HG03558 (cell line): ENCODE measurements around the gene P2RX1.

ENCODE experiments used
- ATAC-seq: cut with Tn5 transposase; IDR thresholded peaks from one replicate; pipeline ENCODE4 v1.9.1; 2021; ENCODE audit warnings: moderate number of reproducible peaks; ENCODE audit not compliant: unreplicated experiment; ENCODE audit errors: extremely low read depth

Gene P2RX1

DNA sequence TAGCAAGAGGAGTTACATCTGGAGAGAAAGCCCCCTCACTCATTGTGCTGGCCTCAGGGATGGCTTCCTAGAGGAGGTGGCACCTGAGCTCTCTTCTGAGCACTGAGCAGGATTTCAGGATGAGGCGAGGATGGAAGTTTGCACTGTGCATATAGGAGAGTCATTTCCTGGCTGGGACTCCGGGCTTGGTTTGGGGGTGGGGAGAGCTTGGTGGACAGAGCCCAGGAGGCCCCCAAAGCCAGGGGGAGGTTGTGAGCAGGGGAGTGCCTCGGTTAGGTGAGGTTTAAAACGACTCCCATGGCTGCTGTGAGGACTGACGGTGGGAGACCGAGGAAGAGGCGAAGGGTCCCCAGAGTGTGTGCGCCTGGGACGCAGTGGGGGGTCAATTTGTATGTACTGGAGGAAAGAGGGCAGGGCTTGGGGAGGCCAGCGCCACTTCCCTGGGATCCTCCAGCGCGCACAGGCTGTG is 24.6 kb downstream of the P2RX1 start:
- ATAC-seq, result no peak

- no peak for ATAC-seq
These were observed 25.4 kb downstream of the P2RX1 start for GRCh38 chr17:3890878-3891219.

DNA sequence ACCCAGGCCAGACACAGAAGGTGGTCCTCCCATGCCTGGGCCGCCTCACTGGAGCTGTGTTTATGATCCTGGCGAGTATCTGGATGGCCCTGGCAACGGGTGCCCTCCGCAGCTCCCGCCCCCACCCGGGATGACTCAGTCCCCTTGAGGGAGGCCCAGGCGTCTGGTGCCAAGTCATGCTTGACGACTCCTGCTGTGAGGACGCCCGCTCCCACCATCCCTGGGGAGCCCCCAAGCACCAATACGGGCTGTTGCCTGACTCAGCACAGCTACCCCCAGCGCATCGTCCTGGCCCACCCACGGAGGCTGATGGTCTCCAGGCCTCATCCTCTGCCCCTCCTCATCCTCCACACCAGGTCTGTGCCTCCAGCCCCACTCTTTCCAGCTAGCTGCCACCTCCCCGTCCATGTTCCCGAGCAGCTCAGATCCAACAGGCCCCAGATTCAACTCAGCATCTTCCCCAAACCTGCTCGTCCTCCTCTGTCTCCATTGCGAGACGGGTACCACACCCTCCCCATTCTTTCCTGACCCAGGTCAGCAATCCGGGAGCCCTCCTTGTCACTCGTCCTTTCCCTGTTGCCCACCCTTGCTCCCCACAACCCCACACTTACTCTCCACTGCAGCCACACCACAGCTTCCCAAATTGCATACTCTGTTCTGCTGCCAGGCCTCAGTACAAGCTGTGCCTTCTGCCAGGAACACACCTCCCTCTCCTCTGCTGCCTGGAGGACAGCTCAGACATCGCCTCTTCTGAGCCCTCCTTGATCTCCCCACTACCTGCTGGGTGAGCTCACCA is 26.0 kb downstream of the P2RX1 start:
- no peak for ATAC-seq

DNA sequence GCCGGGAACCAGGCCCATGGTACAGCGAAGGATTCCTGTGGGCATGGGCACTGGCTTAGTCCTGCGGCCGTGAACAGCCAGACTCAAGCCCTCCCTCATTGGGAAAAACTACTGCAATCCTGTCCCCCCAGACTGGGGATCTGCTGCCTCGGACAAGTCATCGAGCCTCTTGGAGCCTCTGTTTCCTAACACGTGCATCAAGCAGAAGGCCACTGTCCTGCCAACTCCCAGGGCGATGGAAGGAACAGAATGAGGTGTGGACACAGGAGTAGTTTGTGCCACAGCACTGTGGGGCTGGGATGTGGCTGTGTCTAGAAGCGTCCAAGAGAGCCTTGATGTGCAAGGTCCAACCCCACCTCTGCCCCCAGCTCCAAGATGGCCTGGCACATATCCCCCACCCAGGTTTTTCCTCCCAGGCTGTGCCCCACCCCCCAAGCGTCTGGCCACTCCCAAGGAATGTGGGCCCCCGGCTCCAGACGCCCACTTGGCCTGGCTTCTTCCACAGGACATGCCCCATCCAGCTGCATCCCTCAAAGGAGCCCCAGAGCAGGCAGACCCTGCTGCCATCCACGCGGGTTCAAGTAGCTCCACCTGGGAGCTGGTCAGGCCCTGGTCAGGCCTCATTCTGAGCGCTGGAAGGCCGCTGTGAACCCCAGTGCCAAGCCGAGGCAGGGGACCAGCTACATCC is 26.8 kb downstream of the P2RX1 start:
- ATAC-seq, result no peak

- no peak for ATAC-seq
These were observed 27.7 kb downstream of the P2RX1 start for GRCh38 chr17:3888343-3889171.

GRCh38 chr17:3887804-3888203 is 28.5 kb downstream of the P2RX1 start:
- no peak for ATAC-seq

- ATAC-seq, result no peak
These were observed 28.9 kb downstream of the P2RX1 start for GRCh38 chr17:3887394-3887793.

GRCh38 chr17:3886776-3887175 is 29.5 kb downstream of the P2RX1 start:
- no peak for ATAC-seq

DNA sequence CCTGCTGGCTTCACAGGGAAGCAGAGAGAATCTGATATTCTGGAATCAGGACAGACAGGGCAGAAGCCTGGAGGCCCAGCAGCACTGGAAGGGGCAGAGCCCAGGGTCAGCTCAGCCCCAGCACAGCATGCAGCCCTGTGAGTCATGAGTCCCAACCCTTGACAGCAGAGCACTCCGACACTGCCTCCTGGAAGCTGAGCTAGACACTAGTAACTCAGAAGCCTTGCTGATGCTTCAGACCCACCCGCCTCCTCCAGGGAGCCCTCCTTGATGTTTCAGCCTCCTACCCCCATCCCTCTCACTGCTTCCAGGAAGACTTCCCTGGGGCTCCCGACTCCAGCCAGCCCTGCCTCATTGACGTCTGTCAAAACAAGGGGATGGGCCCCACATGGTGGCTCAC is 30.3 kb downstream of the P2RX1 start:
- ATAC-seq, result no peak

- ATAC-seq, result no peak
These were observed 31.0 kb downstream of the P2RX1 start for GRCh38 chr17:3885271-3885670.

GRCh38 chr17:3884188-3884587 is 32.1 kb downstream of the P2RX1 start:
- ATAC-seq, result no peak

DNA sequence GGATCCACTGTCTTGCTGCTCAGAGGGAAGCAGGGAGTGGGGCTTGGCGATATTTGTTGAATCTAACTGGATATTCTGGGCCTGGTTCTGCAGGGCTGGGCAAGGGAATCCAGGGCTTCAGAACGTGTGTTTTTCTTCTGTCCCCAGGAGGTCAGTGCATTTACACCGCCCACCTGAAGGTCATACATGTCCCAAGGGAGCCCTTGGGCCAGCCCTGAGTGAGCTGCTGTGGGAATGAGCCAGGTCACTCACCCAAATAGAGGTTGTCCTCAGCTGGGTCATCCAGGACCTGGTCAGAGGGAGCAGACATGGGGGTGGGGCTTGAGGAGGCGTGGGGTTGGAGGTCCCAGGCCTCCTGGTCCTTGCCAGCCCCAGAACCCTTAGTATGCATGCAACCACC is 34.0 kb downstream of the P2RX1 start:
- ATAC-seq, result no peak

DNA sequence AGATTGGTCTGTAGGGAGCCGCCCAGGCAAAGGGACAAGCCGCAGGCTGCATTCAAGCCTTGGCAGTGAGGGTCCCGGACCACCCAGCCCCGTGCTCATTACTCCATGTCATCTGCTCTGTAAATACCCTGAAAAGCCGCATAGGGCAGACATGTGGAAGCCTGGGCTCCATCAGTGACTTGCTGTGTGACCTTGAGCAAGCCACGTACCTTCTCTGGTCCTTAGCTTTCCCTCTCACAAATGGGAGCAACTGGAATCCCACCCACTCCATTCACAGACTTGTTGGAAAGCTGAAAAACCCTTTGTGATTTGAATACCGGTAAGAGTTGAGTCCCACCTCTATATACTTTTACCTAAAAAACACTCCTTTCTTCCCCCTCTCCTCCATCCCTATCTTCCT is 35.3 kb downstream of the P2RX1 start:
- no peak for ATAC-seq

DNA sequence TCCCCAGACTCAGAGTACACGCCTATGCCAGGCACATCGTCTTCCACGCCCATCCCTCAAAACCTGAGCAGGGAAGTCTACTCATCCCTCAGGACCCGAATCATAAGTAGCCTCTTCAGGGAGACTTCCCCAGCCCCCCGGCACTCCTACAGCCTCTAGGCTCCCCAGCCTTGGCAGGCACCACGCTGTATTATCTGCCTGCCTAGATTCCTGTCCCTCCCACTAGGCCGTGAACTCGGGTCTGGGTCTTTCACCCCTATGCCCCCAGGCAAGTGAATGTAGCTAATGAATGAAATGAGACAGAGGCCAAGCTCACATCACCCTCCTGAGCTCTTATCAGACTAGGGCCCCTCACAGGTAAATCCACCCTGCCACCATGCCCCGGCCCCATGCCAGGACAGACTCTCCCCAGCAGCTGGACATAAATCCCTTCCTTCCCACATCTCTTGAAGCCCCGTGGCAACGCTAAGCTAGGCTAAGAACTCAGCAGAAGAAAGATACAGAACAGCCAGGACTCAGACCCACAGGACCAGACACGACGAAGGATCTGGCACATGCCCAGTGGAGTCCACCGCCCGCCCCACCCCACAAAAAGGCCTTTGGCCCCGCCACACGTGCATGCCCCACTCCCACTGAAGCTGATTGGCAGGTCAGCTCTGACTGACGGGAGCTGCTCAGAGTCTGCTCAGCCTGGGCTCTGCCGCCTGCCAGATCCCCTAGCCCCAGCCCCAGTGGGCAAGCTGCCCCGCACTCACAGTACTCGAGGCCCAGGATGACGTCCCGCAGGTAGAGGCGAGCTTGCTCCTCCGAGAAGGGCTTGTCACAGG is 36.5 kb downstream of the P2RX1 start:
- no peak for ATAC-seq

DNA sequence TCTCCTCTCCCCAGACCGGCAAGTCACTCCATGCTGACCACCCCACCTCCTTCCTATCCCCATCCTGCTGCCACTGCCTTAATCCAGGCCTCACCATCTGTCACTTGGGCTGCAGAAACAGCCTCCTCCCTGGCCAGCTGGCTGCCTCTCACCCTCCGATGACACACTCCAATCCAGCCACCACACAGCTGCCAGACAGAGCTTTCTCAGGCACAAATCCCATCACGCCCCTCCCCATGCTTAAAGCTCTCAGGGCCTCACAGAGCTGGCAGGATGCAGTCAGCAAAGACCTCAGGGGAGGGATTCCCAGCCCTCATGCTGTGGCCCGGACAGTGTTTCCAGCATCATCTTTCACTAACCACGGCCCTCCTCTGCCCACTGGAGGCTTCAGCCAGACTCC is 37.1 kb downstream of the P2RX1 start:
- no peak for ATAC-seq

- no peak for ATAC-seq
These were observed 39.0 kb downstream of the P2RX1 start for GRCh38 chr17:3877220-3877619.

DNA sequence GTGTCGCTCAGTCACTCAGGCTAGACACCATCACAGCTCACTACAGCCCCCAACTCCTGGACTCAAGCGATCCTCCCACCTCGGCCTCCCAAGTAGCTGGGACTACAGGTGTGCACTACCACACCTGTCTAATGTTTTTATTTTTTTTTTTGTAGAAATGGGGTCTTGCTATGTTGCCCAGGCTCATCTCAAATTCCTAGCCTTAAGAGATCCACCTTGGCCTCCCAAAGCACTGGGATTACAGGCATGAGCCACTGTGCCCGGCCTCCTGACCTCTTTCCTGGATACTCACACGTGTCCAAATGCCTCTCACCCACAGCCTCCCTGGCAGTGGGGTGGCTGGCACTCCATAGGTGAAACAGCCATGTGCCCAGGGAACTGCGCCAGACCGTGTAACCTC is 40.9 kb downstream of the P2RX1 start:
- no peak for ATAC-seq

DNA sequence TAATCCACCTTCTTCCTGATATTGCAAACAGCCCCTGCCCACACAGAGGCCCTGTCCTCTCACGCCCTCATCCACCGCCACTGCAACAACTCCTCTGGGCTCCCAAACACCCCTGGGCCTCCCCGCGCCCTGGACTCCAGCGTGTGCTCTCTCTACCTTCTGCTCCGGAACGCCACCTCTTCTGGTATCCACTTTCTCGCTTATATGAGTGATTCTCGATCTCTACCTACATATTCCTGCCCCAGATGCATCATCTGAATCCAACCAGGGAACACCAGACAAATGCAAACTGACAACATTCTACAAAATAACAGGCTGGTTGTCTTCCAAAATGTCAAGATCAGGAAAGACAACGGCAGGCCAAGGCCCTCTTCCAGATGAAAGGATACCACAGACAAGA is 42.4 kb downstream of the P2RX1 start:
- no peak for ATAC-seq

DNA sequence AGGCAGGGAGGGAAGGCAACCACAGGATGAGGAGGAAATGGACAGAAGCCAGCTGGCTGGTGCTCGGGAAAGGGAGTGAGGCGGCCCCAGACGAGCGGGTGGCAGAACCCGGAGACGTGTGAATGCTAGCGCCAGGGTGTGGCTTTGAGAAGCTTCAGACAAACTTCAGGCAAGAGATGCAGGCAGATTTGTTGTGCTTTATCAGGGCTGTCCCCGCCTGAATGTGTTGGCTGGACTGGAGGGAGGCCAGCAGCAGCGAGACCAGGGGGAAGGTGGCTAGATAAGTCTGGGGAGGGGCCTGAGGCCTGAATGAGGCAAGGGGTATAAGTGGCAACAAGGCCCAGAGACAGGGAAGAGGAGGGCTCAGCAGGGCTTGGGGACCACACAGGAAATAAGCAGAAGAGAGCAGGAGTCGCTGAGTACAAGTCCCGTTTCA is 45.4 kb downstream of the P2RX1 start:
- ATAC-seq, result no peak

DNA sequence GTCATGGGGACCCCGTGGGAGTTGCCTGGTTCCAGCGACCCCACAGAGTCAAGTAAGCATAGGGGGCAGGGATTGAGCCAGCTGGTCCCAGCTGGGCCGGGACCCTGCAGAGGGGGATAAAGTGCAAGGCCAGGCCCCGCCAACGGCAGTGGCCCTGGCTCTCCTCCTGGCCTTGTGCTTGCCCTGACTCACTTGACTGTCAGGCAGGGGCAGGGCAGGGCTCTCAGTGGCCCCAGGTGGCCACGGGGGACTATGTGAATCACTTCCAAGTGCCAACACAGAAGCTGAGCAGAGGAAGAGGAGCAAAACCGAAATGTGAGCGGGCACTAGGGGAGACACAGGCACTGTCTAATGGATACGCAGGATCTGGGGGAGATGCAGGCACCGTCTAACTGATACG is 48.7 kb downstream of the P2RX1 start:
- ATAC-seq, result no peak
